Breast epithelium (tissue), 4 donors: ENCODE measurements around the gene MYO6. TPM values are rescaled to one million over a fixed set of nuclear protein-coding genes. Genes with fewer than 3 reads are reported as not detected.

Source experiments
- DNase-seq, 2 donors: peaks; one replicate each; pipeline ENCODE4 v3.0.0-alpha.2; 2019; ENCODE audit warnings: low spot score in 2 of 2
- H3K27ac ChIP-seq, 2 donors: fragments of 200-600 bp; sonication (generic) in 1 of 2; one replicate each; pipeline ENCODE4 v1.5.1; 2016 to 2019; ENCODE audit warnings: mild to moderate bottlenecking in 1 of 2
- H3K27me3 ChIP-seq, 2 donors: fragments of 200-600 bp; sonication (generic) in 1 of 2; one replicate each; pipeline versions ENCODE4 v1.5.1 to v1.6.0; 2017 to 2019; ENCODE audit warnings: control low read depth in 1 of 2, mild to moderate bottlenecking in 1 of 2
- H3K36me3 ChIP-seq: fragments of 200-600 bp; one replicate; pipeline ENCODE4 v1.5.1; 2019
- H3K4me1 ChIP-seq, 2 donors: fragments of 200-600 bp; sonication (generic); one replicate each; pipeline ENCODE4 v1.5.1; 2016 to 2019; ENCODE audit warnings: control low read depth in 1 of 2
- H3K4me3 ChIP-seq, 3 donors: fragments of 200-600 bp; sonication (generic); 1 replicate in 2 of 3; 2 replicates in 1 of 3; pipeline ENCODE4 v1.5.1; 2016 to 2019; ENCODE audit warnings: mild to moderate bottlenecking in 3 of 3, moderate library complexity in 2 of 3
- H3K9me3 ChIP-seq, 2 donors: fragments of 200-600 bp; sonication (generic) in 1 of 2; one replicate each; pipeline ENCODE4 v1.5.1; 2016 to 2019; ENCODE audit warnings: control low read depth in 1 of 2
- CTCF ChIP-seq, 3 donors: fragments of 450-650 bp; IDR thresholded peaks; one replicate each; pipeline ENCODE4 v1.5.1; 2016 to 2017; ENCODE audit warnings: antibody characterized with exemption in 3 of 3, mild to moderate bottlenecking in 3 of 3, moderate library complexity in 3 of 3
- POLR2A ChIP-seq: fragments of 450-650 bp; IDR thresholded peaks from one replicate; pipeline ENCODE4 v1.6.1; 2016; ENCODE audit warnings: antibody characterized with exemption, mild to moderate bottlenecking, moderate library complexity
- POLR2AphosphoS5 ChIP-seq, 3 donors: sonication (generic); formaldehyde crosslinking; IDR thresholded peaks; one replicate each; pipeline ENCODE4 v1.6.1; 2017; ENCODE audit warnings: antibody characterized with exemption in 3 of 3
- intact Hi-C: fragments of 100-400 bp; cut with DNase I; formaldehyde crosslinking; loops from one replicate; pipeline ENCODE4 v1.15.1; 2023; ENCODE audit warnings: low total_unique reads
- total RNA-seq, 3 donors: library from RNA; depleted of rRNA; stranded (reverse); fragments of >200 nt; gene quantifications; one replicate each; pipeline ENCODE4 v1.1.0, GENCODE V29; 2016

Gene MYO6
- total RNA-seq, 3 donors from 2014 or later: 21.8 to 143 (median 89.5) TPM

- no peaks in the 10 kb centered on the region for H3K9me3 ChIP-seq
- no peaks in the 10 kb centered on the region for H3K36me3 ChIP-seq
- intact Hi-C loops: no loop called here
- H3K27ac ChIP-seq: no peak overlapping the region
- H3K4me3 ChIP-seq: no peak overlapping the region
- no peaks in the 10 kb centered on the region for H3K27me3 ChIP-seq
- no peaks in the 10 kb centered on the region for H3K4me1 ChIP-seq
- TF ChIP-seq CTCF (IDR thresholded peaks at IDR 0.05) (no peak), POLR2AphosphoS5 (IDR thresholded peaks at IDR 0.05) (no peak)
- no peak for DNase-seq
Observed at GRCh38 chr6:75766387-75766786, 17.3 kb downstream of the MYO6 start.

- Histone ChIP-seq H3K9me3 (no peaks in the 10 kb centered on the region), H3K4me3 (no peak overlapping the region), H3K27ac (no peak overlapping the region), H3K27me3 (no peaks in the 10 kb centered on the region), H3K36me3 (no peaks in the 10 kb centered on the region), H3K4me1 (no peaks in the 10 kb centered on the region)
- TF ChIP-seq POLR2A (no peak), POLR2AphosphoS5 (IDR thresholded peaks at IDR 0.05) (no peak), CTCF (IDR thresholded peaks at IDR 0.05) (no peak)
- no peak for DNase-seq
- intact Hi-C loops: no loop called here
Observed at GRCh38 chr6:75770844-75771243, 21.8 kb downstream of the MYO6 start.

GRCh38 chr6:75775219-75775618 is 26.2 kb downstream of the MYO6 start:
- no peak overlapping the region for H3K27ac ChIP-seq
- intact Hi-C loops: no loop called here
- H3K4me1 ChIP-seq: no peaks in the 10 kb centered on the region
- H3K4me3 ChIP-seq: no peak overlapping the region
- no peaks in the 10 kb centered on the region for H3K27me3 ChIP-seq
- DNase-seq: no peak
- no peaks in the 10 kb centered on the region for H3K9me3 ChIP-seq
- no peak for TF ChIP-seq POLR2AphosphoS5 (IDR thresholded peaks at IDR 0.05)
- no peak for TF ChIP-seq CTCF (IDR thresholded peaks at IDR 0.05)
- no peak for TF ChIP-seq POLR2A
- no peaks in the 10 kb centered on the region for H3K36me3 ChIP-seq

- Histone ChIP-seq H3K27me3 (no peaks in the 10 kb centered on the region), H3K4me3 (no peak overlapping the region), H3K9me3 (no peaks in the 10 kb centered on the region), H3K4me1 (no peaks in the 10 kb centered on the region), H3K27ac (no peak overlapping the region), H3K36me3 (no peaks in the 10 kb centered on the region)
- DNase-seq: no peak
- intact Hi-C loops: no loop called here
- TF ChIP-seq CTCF (IDR thresholded peaks at IDR 0.05) (no peak), POLR2AphosphoS5 (IDR thresholded peaks at IDR 0.05) (no peak), POLR2A (no peak)
Observed at GRCh38 chr6:75776461-75776860, 27.4 kb downstream of the MYO6 start.

GRCh38 chr6:75778757-75779156 is 29.7 kb downstream of the MYO6 start:
- no peak for TF ChIP-seq CTCF (IDR thresholded peaks at IDR 0.05)
- TF ChIP-seq POLR2AphosphoS5 (IDR thresholded peaks at IDR 0.05): no peak
- TF ChIP-seq POLR2A: no peak
- intact Hi-C loops: no loop called here

More at GRCh38 chr6:75778757-75779156, 29.7 kb downstream of the MYO6 start:
- H3K9me3 ChIP-seq: no peaks in the 10 kb centered on the region
- DNase-seq: no peak
- no peak overlapping the region for H3K27ac ChIP-seq
- no peaks in the 10 kb centered on the region for H3K27me3 ChIP-seq
- no peak overlapping the region for H3K4me3 ChIP-seq
- H3K4me1 ChIP-seq: no peaks in the 10 kb centered on the region
- H3K36me3 ChIP-seq: no peaks in the 10 kb centered on the region
